Psoas muscle (tissue), 8 donors: Measurements from ENCODE around the gene ZRANB1. TPM values are rescaled to one million over a fixed set of nuclear protein-coding genes. Genes with fewer than 3 reads are reported as not detected.

Source experiments
- ATAC-seq, 4 donors: fragments of 200-7000 bp; cut with Tn5 transposase; one replicate each; pipeline ENCODE4 v1.9.1; 2020; ENCODE audit warnings: moderate library complexity in 3 of 4, mild to moderate bottlenecking in 2 of 4
- DNase-seq, 2 donors: peaks; one replicate each; pipeline ENCODE4 v3.0.0-alpha.2; 2020
- H3K27ac ChIP-seq: fragments of 200-600 bp; one replicate; pipeline ENCODE4 v1.8.0; 2022
- H3K27me3 ChIP-seq, 3 donors: fragments of 200-600 bp in 1 of 3; one replicate each; pipeline versions ENCODE4 v1.6.1 to v1.8.0; 2013 to 2022; ENCODE audit warnings: low read length in 2 of 3, mild to moderate bottlenecking in 2 of 3, moderate library complexity in 1 of 3; ENCODE audit not compliant: insufficient read depth in 3 of 3
- H3K36me3 ChIP-seq, 2 donors: fragments of 200-600 bp in 1 of 2; one replicate each; pipeline versions ENCODE4 v1.6.1 to v1.8.0; 2013 to 2022; ENCODE audit warnings: low read depth in 1 of 2, mild to moderate bottlenecking in 1 of 2, moderate library complexity in 1 of 2; ENCODE audit not compliant: insufficient read depth in 1 of 2
- H3K4me1 ChIP-seq: fragments of 200-600 bp; one replicate; pipeline ENCODE4 v1.8.0; 2022
- H3K4me3 ChIP-seq: fragments of 200-600 bp; one replicate; pipeline ENCODE4 v1.8.0; 2022; ENCODE audit warnings: mild to moderate bottlenecking
- H3K9me3 ChIP-seq: fragments of 200-600 bp; one replicate; pipeline ENCODE4 v1.8.0; 2022
- WGBS, 3 donors: extraction: QIAGEN DNeasy Blood & Tissue Kit; methylation state at CpG; one replicate each; pipeline versions ENCODE4 v1.1.6 to v1.1.7; 2013; 5-methylcytosine and 5-hydroxymethylcytosine counted together
- intact Hi-C, 2 donors: fragments of 100-400 bp; cut with DNase I; formaldehyde crosslinking; loops; one replicate each; pipeline versions ENCODE4 v1.11.0 to v1.14.2; 2022
- polyA plus RNA-seq, 3 donors: library from polyadenylated mRNA; stranded (reverse); fragments of 200-250 nt; gene quantifications; one replicate each; pipeline ENCODE4 v1.2.3, GENCODE V29; 2013
- total RNA-seq, 4 donors: library from RNA; stranded (reverse); fragmentation: NEBNext Ultra II Directional in 2 of 4; extraction: Animal tissue kit (Norgen Biotek cat#: 25700) in 2 of 4; gene quantifications; one replicate each; pipeline versions ENCODE4 v1.2.1 to v1.2.4, GENCODE V29; 2021 to 2023
- TF ChIP-seq, protein P1 (sequence below): fragments of 200-600 bp; IDR thresholded peaks from one replicate; pipeline ENCODE4 v1.8.0; 2022; ENCODE audit warnings: antibody characterized with exemption
- donor health status: healthy with polysubstance abuse.
- donor health status: DM: no; HTN: no; CAD: no; lungs with moderate emphysema.
- donor health status: Bipolar disorder and iron deficiency.
- donor health status: healthy.
- donor health status: DM: yes; HTN: yes; CAD: no.
- donor health status: DM: no; HTN: no; CAD: no.
- donor health status: DM: no; HTN: no; CAD: no.
- donor health status: DM: yes; HTN: yes; CAD: no.

The ZRANB1 gene
- total and polyA plus RNA-seq, 7 donors: 20.9 to 115 (median 57.3) TPM

DNA sequence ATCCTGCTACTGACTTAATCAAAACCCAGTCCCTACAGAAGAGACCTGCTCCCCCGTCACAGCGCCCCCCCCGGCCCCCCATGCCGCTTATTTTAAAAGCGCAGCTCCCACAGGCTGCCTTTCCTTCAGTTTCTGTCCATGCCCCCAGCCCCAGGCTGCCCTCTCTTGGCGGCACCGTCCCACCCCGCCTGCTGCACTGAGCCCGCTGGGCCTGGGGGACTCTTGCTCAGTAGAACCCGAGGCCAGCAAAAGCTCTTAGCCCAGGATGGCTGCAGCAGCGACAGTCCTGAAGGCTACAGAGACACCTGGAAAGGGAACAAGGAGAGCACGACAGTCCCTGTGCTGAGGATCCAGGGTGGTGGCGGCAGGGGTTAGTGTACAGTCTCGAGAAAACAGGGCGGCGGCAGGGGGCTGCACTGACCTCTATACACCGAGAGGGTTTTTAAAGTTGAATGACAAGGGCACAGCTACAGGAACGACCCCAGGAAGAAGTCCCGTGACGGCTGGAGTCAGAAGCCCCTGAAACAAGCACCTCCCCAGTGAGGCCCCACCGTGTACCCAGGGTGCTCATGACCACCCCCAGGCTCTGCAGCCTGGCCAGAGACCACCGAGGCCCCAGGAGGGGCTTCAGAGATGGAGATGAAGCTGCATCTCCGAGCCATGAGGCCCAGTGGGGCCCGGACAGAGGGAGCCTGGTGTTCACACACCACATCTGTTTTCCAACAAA is 54.4 kb downstream of the ZRANB1 start:
- Histone ChIP-seq H3K4me3 (no peak overlapping the region), H3K27ac (no peak overlapping the region), H3K36me3 (peaks cover 4 to 74% of the 10 kb centered on the region in 2 donors), H3K27me3 (no peaks in the 10 kb centered on the region), H3K4me1 (peaks cover 33% of the 10 kb centered on the region), H3K9me3 (no peaks in the 10 kb centered on the region)
- no peak for DNase-seq
- ATAC-seq: no peak
- TF ChIP-seq, protein P1, sequence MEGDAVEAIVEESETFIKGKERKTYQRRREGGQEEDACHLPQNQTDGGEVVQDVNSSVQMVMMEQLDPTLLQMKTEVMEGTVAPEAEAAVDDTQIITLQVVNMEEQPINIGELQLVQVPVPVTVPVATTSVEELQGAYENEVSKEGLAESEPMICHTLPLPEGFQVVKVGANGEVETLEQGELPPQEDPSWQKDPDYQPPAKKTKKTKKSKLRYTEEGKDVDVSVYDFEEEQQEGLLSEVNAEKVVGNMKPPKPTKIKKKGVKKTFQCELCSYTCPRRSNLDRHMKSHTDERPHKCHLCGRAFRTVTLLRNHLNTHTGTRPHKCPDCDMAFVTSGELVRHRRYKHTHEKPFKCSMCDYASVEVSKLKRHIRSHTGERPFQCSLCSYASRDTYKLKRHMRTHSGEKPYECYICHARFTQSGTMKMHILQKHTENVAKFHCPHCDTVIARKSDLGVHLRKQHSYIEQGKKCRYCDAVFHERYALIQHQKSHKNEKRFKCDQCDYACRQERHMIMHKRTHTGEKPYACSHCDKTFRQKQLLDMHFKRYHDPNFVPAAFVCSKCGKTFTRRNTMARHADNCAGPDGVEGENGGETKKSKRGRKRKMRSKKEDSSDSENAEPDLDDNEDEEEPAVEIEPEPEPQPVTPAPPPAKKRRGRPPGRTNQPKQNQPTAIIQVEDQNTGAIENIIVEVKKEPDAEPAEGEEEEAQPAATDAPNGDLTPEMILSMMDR: no peak
- WGBS, 3 donors: 88 to 89% (median 89%) methylated on average over 22 to 24 of the region's 24 CpGs
- intact Hi-C loops: no loop called here

- Histone ChIP-seq H3K4me3 (no peak overlapping the region), H3K4me1 (peaks cover 35% of the 10 kb centered on the region), H3K27me3 (no peaks in the 10 kb centered on the region), H3K9me3 (no peaks in the 10 kb centered on the region), H3K27ac (no peak overlapping the region), H3K36me3 (peaks cover 4 to 74% of the 10 kb centered on the region in 2 donors)
- TF ChIP-seq, protein P1: no peak
- intact Hi-C loops: no loop called here
- DNase-seq (no peak), ATAC-seq (no peak)
- 84 to 91% (median 91%) methylated on average over 17 of the region's 17 CpGs for WGBS, 3 donors
These were observed 54.9 kb downstream of the ZRANB1 start for GRCh38 chr10:124996854-124997215.

GRCh38 chr10:124997306-124997705 is 55.4 kb downstream of the ZRANB1 start:
- 88 to 94% (median 94%) methylated on average over 11 of the region's 11 CpGs for WGBS, 3 donors

DNA sequence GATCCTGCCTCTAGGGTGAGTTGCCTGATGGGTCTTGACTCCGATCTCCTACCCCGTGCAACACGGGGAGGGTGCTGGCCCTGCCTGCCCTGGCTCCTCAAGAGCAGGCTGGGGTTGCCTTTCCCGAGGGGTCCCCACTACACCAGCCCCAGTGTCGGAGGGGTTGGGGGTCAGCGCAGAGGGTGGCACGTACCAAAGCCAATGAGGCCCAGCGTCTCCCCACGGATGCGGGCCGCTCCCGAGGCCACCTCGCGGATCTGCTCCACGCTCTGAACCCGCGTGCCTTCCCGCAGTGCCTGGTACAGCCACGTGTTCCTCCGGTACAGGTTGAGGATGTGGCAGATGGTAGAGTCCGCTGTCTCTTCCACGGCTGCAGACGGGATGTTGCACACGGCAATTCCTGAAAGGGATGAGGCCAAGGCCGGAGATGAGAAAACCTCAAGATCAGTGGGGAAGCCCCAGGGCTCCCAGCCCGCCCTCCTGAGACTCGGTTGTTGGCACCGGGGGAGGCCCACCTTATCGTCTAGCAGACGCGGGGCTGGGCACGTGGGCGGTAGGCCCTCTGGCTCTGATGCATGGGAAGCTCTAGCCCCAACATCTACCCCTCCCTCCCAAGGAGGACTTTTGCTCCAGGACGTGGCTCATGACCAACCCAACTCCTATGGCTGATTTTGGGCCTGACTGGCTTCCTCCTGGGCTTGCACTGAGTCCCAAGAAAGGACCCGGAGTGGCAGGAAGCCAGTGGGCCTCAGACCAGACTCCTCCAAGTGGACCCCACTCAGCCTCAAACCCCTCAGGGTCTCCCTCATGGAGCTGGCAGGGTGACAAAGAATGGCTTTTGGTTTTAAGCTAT is 56.1 kb downstream of the ZRANB1 start:
- peak overlapping the region; percentile 68 for H3K27ac ChIP-seq
- no peaks in the 10 kb centered on the region for H3K27me3 ChIP-seq
- H3K36me3 ChIP-seq: peaks cover 4 to 74% of the 10 kb centered on the region in 2 donors
- H3K4me1 ChIP-seq: peaks cover 39% of the 10 kb centered on the region
- no peak for ATAC-seq
- no peak overlapping the region for H3K4me3 ChIP-seq
- TF ChIP-seq, protein P1: no peak
- WGBS, 3 donors: 84 to 89% (median 88%) methylated on average over 35 of the region's 35 CpGs
- peak in 1 of 2 donors; percentile 59 for DNase-seq
- H3K9me3 ChIP-seq: no peaks in the 10 kb centered on the region
- intact Hi-C loops: no loop called here

More at GRCh38 chr10:124997306-124997705, 55.4 kb downstream of the ZRANB1 start:
- H3K4me3 ChIP-seq: no peak overlapping the region
- DNase-seq: no peak
- intact Hi-C loops: no loop called here
- peaks cover 4 to 74% of the 10 kb centered on the region in 2 donors for H3K36me3 ChIP-seq
- ATAC-seq: no peak
- no peaks in the 10 kb centered on the region for H3K9me3 ChIP-seq
- H3K4me1 ChIP-seq: peaks cover 37% of the 10 kb centered on the region
- TF ChIP-seq, protein P1: no peak
- H3K27me3 ChIP-seq: no peaks in the 10 kb centered on the region
- no peak overlapping the region for H3K27ac ChIP-seq
